Effector memory CD8-positive, alpha-beta T cell (primary cell): ENCODE measurements around the gene STIM1.
"Not testable (repeated sequence)": the region's sequence is repeated elsewhere in the genome, so short reads cannot be mapped to it uniquely, and the experiment has no call there.

Experiments
- ATAC-seq: fragments of 150-1000 bp; cut with Tn5 transposase; replicated peaks from 2 replicates; pipeline ENCODE4 v1.10.0; 2021; ENCODE audit warnings: mild to moderate bottlenecking, moderate library complexity
- DNase-seq, 3 experiments: peaks; one replicate each; pipeline ENCODE4 v3.0.0; 2021
- H3K27ac Mint-ChIP-seq, 2 donors: one replicate each; pipeline ENCODE4 v1.8.0; 2022; ENCODE audit warnings: mild to moderate bottlenecking in 2 of 2, mixed read lengths in 2 of 2, moderate library complexity in 2 of 2
- H3K27me3 Mint-ChIP-seq, 2 donors: one replicate each; pipeline ENCODE4 v1.8.0; 2022; ENCODE audit warnings: mixed read lengths in 2 of 2
- H3K36me3 Mint-ChIP-seq: one replicate; pipeline ENCODE4 v1.8.0; 2022; ENCODE audit warnings: mild to moderate bottlenecking, moderate library complexity, mixed read lengths; ENCODE audit not compliant: insufficient read depth
- H3K4me1 Mint-ChIP-seq, 2 donors: one replicate each; pipeline ENCODE4 v1.8.0; 2022; ENCODE audit warnings: low read depth in 2 of 2, mixed read lengths in 2 of 2
- H3K4me3 Mint-ChIP-seq, 2 donors: one replicate each; pipeline ENCODE4 v1.8.0; 2022; ENCODE audit warnings: mild to moderate bottlenecking in 2 of 2, mixed read lengths in 2 of 2, moderate library complexity in 2 of 2
- H3K9me3 Mint-ChIP-seq, 2 donors: one replicate each; pipeline ENCODE4 v1.8.0; 2022; ENCODE audit warnings: mixed read lengths in 2 of 2

Gene STIM1

DNA sequence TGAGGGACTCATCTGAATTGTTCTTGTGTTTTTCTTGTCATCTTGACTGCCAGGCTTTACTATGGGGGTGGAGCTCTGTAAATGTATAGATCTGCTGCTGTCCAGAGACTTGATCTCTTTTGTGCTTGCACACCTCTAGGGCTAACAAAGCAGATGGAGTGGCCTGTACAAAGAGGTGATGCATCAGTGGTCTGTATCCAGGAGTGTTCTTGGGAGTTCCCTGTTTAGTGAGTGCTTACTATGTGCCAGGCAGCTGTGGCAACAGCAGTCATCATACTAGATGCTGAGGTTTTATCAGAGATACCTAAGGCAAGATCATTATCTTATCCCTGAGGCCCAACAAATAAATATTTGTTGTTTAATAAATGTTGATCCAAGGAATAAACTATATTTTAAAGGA lies 33.4 kb downstream of the STIM1 start:
- peak overlapping the region in 1 of 2 donors; percentile 51 for H3K27ac Mint-ChIP-seq
- ATAC-seq, result no peak
- H3K27me3 Mint-ChIP-seq, result no peaks in the 10 kb centered on the region
- no peak overlapping the region for H3K4me3 Mint-ChIP-seq
- H3K36me3 Mint-ChIP-seq, result no peaks in the 10 kb centered on the region
- H3K4me1 Mint-ChIP-seq, result peaks cover 50 to 51% of the 10 kb centered on the region in 2 donors
- no peak for DNase-seq
- no peaks in the 10 kb centered on the region for H3K9me3 Mint-ChIP-seq

DNA sequence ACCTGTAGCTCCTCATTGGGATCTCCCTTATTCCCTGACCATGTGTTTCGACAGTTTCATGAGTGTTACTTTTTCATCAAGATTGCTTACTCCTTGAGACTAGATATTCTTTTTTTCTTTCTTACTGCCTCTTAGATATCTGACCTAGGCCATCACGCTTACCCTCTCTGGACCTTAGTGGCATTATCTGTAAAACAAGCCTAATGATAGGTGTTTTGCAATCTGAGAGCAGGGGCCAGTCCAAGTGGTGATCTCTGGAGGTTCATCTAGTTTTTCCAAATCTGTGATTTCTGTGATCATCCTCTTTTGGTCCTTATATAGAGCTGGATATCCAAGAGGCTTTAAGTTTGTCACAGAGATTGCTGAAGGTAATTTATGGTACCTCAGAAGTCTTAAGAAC lies 34.5 kb downstream of the STIM1 start:
- Mint-ChIP-seq H3K4me1 (peaks cover 49 to 52% of the 10 kb centered on the region in 2 donors), H3K4me3 (no peak overlapping the region)

GRCh38 chr11:3890806-3891205 lies 35.3 kb downstream of the STIM1 start:
- no peaks in the 10 kb centered on the region for H3K9me3 Mint-ChIP-seq
- H3K27me3 Mint-ChIP-seq, result no peaks in the 10 kb centered on the region
- H3K36me3 Mint-ChIP-seq, result peaks cover 9% of the 10 kb centered on the region
- H3K4me3 Mint-ChIP-seq, result no peak overlapping the region
- no peak overlapping the region for H3K27ac Mint-ChIP-seq
- peaks cover 49 to 59% of the 10 kb centered on the region in 2 donors for H3K4me1 Mint-ChIP-seq
- no peak for DNase-seq
- no peak for ATAC-seq

More for the DNA sequence above, 34.5 kb downstream of the STIM1 start:
- no peaks in the 10 kb centered on the region for H3K27me3 Mint-ChIP-seq
- no peak for DNase-seq
- H3K27ac Mint-ChIP-seq, result no peak overlapping the region
- no peak for ATAC-seq
- H3K36me3 Mint-ChIP-seq, result peaks cover 6% of the 10 kb centered on the region
- H3K9me3 Mint-ChIP-seq, result no peaks in the 10 kb centered on the region

GRCh38 chr11:3891751-3892150 lies 36.3 kb downstream of the STIM1 start:
- Mint-ChIP-seq H3K27me3 (no peaks in the 10 kb centered on the region), H3K9me3 (no peaks in the 10 kb centered on the region), H3K27ac (peak overlapping the region in 1 of 2 donors; percentile 35), H3K36me3 (peaks cover 10% of the 10 kb centered on the region), H3K4me1 (peaks cover 49 to 61% of the 10 kb centered on the region in 2 donors), H3K4me3 (no peak overlapping the region)
- DNase-seq, result no peak
- no peak for ATAC-seq

DNA sequence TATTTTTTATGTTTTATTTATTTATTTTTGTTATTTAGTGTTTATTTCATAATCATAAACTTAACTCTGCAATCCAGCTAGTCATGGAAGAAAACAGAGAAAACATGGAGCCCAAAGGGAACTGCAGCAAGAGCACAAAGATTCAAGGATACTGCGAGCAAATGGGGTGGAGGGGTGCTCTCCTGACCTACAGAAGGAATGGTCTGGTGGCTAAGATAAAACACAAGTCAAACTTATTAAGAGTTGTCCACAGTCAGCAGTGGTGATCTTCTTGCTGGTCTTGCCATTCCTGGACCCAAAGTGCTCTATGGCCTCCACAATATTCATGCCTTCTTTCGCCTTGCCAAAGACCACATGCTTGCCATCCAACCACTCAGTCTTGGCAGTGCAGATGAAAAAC lies 36.7 kb downstream of the STIM1 start:
- no peak for ATAC-seq

GRCh38 chr11:3893311-3893710 lies 37.8 kb downstream of the STIM1 start:
- Mint-ChIP-seq H3K27ac (peak overlapping the region; percentile 64 to 86), H3K4me3 (peak overlapping the region; percentile 34 to 43), H3K4me1 (peaks cover 42 to 52% of the 10 kb centered on the region in 2 donors)

More for the DNA sequence above, 36.7 kb downstream of the STIM1 start:
- H3K4me1 Mint-ChIP-seq, result peaks cover 46 to 60% of the 10 kb centered on the region in 2 donors
- H3K4me3 Mint-ChIP-seq, result no peak overlapping the region
- peaks cover 10% of the 10 kb centered on the region for H3K36me3 Mint-ChIP-seq
- no peaks in the 10 kb centered on the region for H3K9me3 Mint-ChIP-seq
- H3K27me3 Mint-ChIP-seq, result no peaks in the 10 kb centered on the region
- no peak for DNase-seq
- H3K27ac Mint-ChIP-seq, result peak overlapping the region in 1 of 2 donors; percentile 86

GRCh38 chr11:3894128-3894731 lies 38.8 kb downstream of the STIM1 start:
- no peak for DNase-seq

More at GRCh38 chr11:3893311-3893710, 37.8 kb downstream of the STIM1 start:
- H3K27me3 Mint-ChIP-seq, result no peaks in the 10 kb centered on the region
- DNase-seq (no peak), ATAC-seq (no peak)
- H3K9me3 Mint-ChIP-seq, result no peaks in the 10 kb centered on the region
- H3K36me3 Mint-ChIP-seq, result peaks cover 10% of the 10 kb centered on the region

DNA sequence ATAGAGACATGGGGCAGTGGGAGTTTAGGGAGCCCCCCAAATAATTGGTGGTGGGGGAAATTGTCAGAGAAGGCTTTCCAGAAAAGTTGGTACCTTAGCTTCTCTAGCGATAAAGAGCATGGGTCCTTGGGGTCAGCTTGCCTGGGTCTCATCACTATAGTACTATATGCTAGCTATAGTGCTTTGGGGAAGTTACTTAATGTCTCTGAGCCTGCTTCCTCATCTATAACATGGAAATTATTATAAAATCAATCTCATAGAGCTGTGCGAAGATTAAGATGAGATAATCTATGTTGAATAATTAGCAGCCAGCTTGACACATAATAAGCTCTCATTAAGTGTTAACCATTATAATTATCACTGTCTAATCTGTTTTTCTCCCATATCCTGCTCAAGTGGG lies 41.2 kb downstream of the STIM1 start:
- no peak for DNase-seq
- Mint-ChIP-seq H3K36me3 (peaks cover 10% of the 10 kb centered on the region), H3K27me3 (no peaks in the 10 kb centered on the region), H3K9me3 (no peaks in the 10 kb centered on the region), H3K4me3 (no peak overlapping the region), H3K27ac (peak overlapping the region; percentile 59 to 86), H3K4me1 (peaks cover 34 to 50% of the 10 kb centered on the region in 2 donors)
- ATAC-seq, result peak; percentile 19

More at GRCh38 chr11:3894128-3894731, 38.8 kb downstream of the STIM1 start:
- Mint-ChIP-seq H3K9me3 (no peaks in the 10 kb centered on the region), H3K36me3 (peaks cover 10% of the 10 kb centered on the region), H3K27me3 (no peaks in the 10 kb centered on the region), H3K4me3 (peak overlapping the region; percentile 34 to 43), H3K4me1 (peaks cover 34 to 46% of the 10 kb centered on the region in 2 donors), H3K27ac (peak overlapping the region; percentile 64 to 86)
- peak; percentile 75 for ATAC-seq

DNA sequence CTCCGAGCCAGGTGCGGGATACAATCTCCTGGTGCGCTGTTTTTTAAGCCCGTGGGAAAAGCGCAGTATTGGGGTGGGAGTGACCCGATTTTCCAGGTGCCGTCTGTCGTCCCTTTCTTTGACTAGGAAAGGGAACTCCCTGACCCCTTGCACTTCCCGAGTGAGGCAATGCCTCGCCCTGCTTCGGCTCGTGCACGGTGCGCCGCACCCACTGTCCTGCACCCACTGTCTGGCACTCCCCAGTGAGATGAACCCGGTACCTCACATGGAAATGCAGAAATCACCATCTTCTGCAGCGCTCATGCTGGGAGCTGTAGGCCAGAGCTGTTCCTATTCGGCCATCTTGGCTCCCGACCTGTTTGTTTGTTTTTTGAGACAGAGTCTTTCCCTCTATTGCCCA lies 44.8 kb downstream of the STIM1 start:
- H3K27ac Mint-ChIP-seq, H3K9me3 Mint-ChIP-seq, ATAC-seq, DNase-seq, H3K27me3 Mint-ChIP-seq, H3K4me3 Mint-ChIP-seq, H3K36me3 Mint-ChIP-seq: not testable (repeated sequence)
- peaks cover 45 to 60% of the 10 kb centered on the region in 2 donors for H3K4me1 Mint-ChIP-seq

DNA sequence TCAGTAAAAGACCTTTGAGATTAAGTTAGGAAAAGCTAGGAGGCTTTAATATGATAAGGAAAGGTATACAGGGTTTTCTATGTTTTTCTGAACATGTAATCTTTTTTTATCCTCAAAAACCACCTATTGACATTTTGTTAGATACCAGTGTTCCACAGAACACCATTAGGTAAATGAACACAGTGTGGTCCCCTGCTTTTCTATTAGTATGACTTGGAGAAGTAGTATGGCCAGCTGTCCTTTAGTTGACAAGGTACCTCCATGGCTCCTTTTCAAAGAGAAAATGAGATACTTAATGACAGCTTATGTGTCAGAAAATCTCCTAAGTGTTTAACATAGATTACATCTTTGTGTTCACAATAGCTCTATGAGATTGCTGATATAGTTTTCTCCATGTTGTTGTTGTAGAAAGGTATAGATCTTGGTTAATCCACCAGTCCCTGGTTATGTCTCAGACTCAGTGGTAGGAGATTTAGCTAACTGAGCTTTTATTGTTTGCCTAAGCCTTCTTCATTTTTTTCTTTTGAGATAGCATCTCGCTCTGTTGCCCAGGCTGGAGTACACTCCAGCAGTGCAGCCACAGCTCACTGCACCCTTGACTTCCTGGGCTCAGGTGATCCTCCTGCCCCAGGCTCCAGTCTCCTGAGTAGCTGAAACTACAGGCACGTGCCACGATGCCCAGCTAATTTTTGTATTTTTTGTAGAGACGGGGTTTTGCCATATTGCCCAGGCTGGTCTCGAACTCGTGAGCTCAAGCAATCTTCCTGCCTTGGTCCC lies 46.0 kb downstream of the STIM1 start:
- H3K4me3 Mint-ChIP-seq, result peak overlapping the region in 1 of 2 donors; percentile 20
- peaks cover 4% of the 10 kb centered on the region for H3K36me3 Mint-ChIP-seq
- no peaks in the 10 kb centered on the region for H3K9me3 Mint-ChIP-seq
- DNase-seq (no peak), ATAC-seq (no peak)
- H3K4me1 Mint-ChIP-seq, result peaks cover 46 to 56% of the 10 kb centered on the region in 2 donors
- H3K27me3 Mint-ChIP-seq, result no peaks in the 10 kb centered on the region
- H3K27ac Mint-ChIP-seq, result peak overlapping the region; percentile 85 to 87

- no peak for ATAC-seq
- Mint-ChIP-seq H3K36me3 (peaks cover 4% of the 10 kb centered on the region), H3K9me3 (no peaks in the 10 kb centered on the region), H3K27me3 (no peaks in the 10 kb centered on the region), H3K4me3 (peak overlapping the region; percentile 41 to 57), H3K4me1 (peaks cover 49 to 59% of the 10 kb centered on the region in 2 donors), H3K27ac (peak overlapping the region; percentile 85 to 87)
- no peak for DNase-seq
These were observed 47.0 kb downstream of the STIM1 start for GRCh38 chr11:3902441-3902840.

DNA sequence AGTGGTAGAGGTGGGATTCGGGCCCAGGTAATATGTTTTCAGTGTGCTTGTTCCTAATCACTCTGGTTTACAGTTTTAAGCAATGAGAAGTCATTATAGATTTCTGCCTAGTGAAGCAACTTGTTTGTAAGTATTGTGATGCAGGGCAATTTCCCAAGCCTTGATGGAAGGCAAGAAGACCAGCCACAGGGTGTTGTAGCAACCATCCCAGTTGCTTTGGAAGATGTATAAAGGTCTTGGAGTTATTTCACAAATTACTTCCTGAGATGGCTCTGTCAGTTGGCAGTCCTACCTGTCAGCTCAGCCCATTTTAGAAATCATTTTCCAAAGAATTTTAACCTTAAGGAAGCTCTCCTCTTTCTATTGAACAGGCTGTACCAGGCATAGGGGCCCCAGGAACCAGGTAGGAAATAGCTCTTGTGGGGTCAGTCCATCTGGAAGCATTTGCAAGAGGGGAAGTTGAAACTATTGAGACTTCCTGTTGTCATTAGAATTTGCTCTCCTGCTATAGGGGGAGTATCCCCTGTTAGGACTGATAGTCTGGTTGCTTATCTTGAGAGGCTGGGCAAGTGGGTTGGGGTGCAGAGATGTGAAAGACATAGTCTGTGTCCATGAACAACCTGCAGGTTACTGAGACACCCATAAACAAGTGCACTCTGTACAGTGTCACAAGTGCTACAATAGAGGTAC lies 47.9 kb downstream of the STIM1 start:
- H3K4me1 Mint-ChIP-seq, result peaks cover 55 to 65% of the 10 kb centered on the region in 2 donors
- no peak for DNase-seq
- H3K4me3 Mint-ChIP-seq, result peak overlapping the region; percentile 40 to 59
- no peak for ATAC-seq
- peak overlapping the region; percentile 85 to 87 for H3K27ac Mint-ChIP-seq
- H3K27me3 Mint-ChIP-seq, result no peaks in the 10 kb centered on the region
- H3K9me3 Mint-ChIP-seq, result no peaks in the 10 kb centered on the region
- peaks cover 4% of the 10 kb centered on the region for H3K36me3 Mint-ChIP-seq

GRCh38 chr11:3904228-3904627 lies 48.8 kb downstream of the STIM1 start:
- H3K9me3 Mint-ChIP-seq, result no peaks in the 10 kb centered on the region
- DNase-seq (no peak), ATAC-seq (no peak)
- peak overlapping the region; percentile 85 to 87 for H3K27ac Mint-ChIP-seq
- peaks cover 58 to 68% of the 10 kb centered on the region in 2 donors for H3K4me1 Mint-ChIP-seq
- H3K27me3 Mint-ChIP-seq, result no peaks in the 10 kb centered on the region
- H3K4me3 Mint-ChIP-seq, result peak overlapping the region; percentile 9 to 59
- peaks cover 4% of the 10 kb centered on the region for H3K36me3 Mint-ChIP-seq
